ENCODE results near the gene WDR48. TPM values are rescaled to one million over a fixed set of nuclear protein-coding genes. Genes with fewer than 3 reads are reported as not detected.
A peak's percentile ranks its signal among the peaks of the same experiment; 100 is the strongest.

Gene WDR48
- total RNA-seq, 1 donor from 2014 or later = 33.6 TPM

DNA sequence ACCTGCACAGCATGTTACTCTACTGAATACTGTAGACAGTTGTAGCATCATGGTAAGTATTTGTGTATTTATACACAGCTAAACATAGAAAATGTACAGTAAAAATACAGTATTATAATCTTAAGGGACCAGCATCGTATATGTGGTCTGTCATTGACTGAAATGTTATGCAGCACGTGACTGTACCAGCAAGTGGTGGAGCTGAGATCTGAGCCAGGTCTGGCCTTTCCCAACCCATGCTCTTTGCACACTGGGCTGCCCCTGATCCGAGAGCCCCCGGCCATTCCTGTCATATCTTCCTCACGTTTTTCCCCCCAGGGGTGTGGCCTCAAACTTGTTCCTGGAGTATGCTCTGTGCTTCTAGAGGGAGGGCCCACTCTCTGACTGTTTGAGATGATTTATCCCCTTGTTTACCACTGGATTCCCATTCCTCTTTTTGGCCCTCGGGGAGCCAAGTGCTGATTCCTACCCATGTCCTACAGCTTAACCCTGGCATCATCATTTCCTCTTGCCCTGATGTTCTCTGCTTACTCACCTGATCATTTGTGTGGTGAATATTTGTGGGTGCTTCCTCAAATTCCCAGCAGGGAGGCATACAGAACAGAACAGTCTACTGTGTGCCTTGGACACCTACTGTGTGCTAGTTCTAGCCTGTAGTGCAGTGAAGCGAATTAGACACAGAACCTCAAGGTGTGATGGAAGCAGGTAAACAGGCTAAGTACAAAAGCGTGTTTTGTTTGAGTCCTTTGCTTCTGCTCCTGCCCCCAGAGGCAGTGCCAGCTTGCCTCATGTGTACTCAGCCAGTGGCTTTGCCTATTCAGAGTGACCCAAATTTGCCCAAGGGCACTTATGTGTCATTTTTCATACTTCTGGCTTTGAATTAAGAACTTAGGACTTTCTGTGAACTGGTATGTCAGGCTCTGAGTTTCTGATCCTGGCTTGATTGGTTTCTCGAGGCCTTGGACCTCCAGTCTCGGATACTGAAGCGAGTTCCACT, 80.6 kb downstream of the WDR48 start:
- Histone ChIP-seq H3K4me3 (no peak overlapping the region), H3K36me3 (peaks cover 6% of the 10 kb centered on the region), H3K27ac (replicated peaks) (no peak overlapping the region), H3K9me3 (replicated peaks) (no peaks in the 10 kb centered on the region), H3K4me1 (peaks cover 45% of the 10 kb centered on the region), H3K27me3 (ENCODE audit: low read depth) (no peaks in the 10 kb centered on the region)
- no peak for DNase-seq
- TF ChIP-seq, protein P1, sequence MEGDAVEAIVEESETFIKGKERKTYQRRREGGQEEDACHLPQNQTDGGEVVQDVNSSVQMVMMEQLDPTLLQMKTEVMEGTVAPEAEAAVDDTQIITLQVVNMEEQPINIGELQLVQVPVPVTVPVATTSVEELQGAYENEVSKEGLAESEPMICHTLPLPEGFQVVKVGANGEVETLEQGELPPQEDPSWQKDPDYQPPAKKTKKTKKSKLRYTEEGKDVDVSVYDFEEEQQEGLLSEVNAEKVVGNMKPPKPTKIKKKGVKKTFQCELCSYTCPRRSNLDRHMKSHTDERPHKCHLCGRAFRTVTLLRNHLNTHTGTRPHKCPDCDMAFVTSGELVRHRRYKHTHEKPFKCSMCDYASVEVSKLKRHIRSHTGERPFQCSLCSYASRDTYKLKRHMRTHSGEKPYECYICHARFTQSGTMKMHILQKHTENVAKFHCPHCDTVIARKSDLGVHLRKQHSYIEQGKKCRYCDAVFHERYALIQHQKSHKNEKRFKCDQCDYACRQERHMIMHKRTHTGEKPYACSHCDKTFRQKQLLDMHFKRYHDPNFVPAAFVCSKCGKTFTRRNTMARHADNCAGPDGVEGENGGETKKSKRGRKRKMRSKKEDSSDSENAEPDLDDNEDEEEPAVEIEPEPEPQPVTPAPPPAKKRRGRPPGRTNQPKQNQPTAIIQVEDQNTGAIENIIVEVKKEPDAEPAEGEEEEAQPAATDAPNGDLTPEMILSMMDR (IDR thresholded peaks at IDR 0.05; ENCODE audit: borderline replicate concordance) = no peak
- intact Hi-C loops (cut with micrococcal nuclease) = no loop called here

DNA sequence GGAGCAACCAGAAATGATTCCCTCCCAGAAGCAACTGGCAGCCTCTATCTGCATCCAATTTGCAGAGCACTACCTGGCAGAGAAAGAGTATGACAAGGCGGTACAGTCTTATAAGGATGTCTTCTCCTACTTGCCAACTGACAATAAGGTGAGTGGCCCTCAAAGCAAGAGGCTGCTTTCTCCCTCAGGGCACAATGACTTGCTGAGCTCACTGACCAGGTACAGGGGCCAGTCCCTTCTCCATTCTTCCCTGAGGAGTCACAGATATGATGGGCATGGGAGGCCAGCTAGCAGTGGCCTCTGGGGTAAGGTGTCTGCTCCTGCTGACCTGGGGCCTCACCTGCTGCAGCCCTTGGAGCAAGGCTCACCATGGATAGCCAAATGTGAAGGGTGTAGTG, 81.3 kb downstream of the WDR48 start:
- Histone ChIP-seq H3K4me1 (peaks cover 45% of the 10 kb centered on the region), H3K4me3 (no peak overlapping the region), H3K27ac (replicated peaks) (no peak overlapping the region), H3K36me3 (peaks cover 6% of the 10 kb centered on the region), H3K27me3 (ENCODE audit: low read depth) (no peaks in the 10 kb centered on the region), H3K9me3 (replicated peaks) (no peaks in the 10 kb centered on the region)
- DNase-seq = no peak
- intact Hi-C loops (cut with micrococcal nuclease) = no loop called here
- TF ChIP-seq, protein P1 (IDR thresholded peaks at IDR 0.05; ENCODE audit: borderline replicate concordance) = no peak

DNA sequence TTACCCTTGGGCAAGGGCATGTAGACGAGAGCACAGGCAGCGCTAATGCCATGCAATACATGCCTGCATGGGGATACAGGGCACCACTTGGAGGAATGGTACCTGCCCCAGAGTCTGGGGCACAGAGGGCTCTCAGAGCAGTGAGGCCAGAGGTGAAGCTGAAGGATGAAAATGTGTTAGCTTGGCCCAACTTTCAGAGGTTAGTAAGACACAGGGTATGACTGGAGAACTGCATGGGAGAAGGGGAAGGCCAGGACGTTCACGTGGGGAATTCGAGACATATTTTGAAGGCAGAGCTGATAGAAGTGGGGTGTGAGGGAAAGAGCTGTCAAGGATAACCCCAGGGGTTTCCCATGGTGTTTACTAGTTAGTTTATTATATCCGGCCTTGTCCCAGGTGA, 82.0 kb downstream of the WDR48 start:
- no peaks in the 10 kb centered on the region for H3K27me3 ChIP-seq (ENCODE audit: low read depth)
- H3K4me1 ChIP-seq = peaks cover 50% of the 10 kb centered on the region
- no peak for DNase-seq
- peaks cover 6% of the 10 kb centered on the region for H3K36me3 ChIP-seq
- H3K9me3 ChIP-seq (replicated peaks) = no peaks in the 10 kb centered on the region
- H3K4me3 ChIP-seq = no peak overlapping the region
- TF ChIP-seq, protein P1 (IDR thresholded peaks at IDR 0.05; ENCODE audit: borderline replicate concordance) = no peak
- intact Hi-C loops (cut with micrococcal nuclease) = no loop called here
- no peak overlapping the region for H3K27ac ChIP-seq (replicated peaks)

DNA sequence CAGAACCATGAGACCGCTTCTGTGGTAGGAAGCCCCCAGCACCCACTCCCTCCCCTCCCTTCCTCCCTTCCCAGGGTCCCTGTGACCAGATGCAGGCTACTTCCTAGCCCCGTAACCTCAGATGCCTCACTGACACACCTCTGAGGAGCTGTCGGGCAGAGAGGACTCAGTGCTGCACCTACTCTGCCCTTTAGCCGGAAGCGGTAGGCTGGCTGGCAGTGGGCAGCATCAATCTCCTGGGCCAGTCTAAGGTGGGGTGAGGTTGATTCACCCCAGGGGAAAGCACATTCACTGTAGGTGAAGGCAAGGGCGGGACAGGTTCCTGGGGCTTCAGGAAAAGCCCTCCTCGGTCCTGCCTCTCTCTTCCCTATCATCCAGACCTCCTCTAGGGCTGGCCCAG, 82.5 kb downstream of the WDR48 start:
- Histone ChIP-seq H3K36me3 (peaks cover 6% of the 10 kb centered on the region), H3K4me3 (no peak overlapping the region), H3K4me1 (peaks cover 55% of the 10 kb centered on the region), H3K27me3 (ENCODE audit: low read depth) (no peaks in the 10 kb centered on the region), H3K9me3 (replicated peaks) (no peaks in the 10 kb centered on the region), H3K27ac (replicated peaks) (peak overlapping the region; percentile 74)
- intact Hi-C loops (cut with micrococcal nuclease) = no loop called here
- TF ChIP-seq, protein P1 (IDR thresholded peaks at IDR 0.05; ENCODE audit: borderline replicate concordance) = no peak
- no peak for DNase-seq

DNA sequence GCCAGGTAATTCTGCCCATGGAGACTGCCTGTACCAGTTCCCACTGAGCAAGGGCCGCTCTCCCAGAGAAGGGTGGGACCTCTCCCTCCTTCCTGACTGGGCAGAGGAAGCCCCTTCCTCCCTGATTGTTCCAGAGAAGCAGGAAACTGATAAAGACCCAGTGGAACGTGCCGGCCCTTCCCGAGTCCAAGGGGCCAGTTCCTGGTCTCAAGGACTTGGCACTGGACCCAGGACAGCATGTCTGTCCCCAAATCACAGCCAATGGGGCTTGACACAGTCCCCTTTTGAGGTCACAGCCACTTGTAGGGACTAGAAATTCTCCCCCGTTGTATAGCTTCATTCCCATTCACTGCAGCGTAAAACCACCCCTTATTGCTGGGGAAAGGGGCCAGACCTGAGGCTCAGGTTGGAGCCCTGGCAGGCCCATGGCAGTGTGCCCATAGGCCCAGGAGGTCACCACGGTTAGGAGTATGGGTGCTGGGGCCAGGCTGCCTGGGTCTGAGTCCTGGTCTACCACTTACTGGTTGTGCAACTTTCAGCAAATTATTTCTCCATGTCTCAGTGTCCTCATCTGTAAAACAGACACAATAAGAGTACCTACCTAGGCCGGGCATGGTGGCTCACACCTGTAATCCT, 83.5 kb downstream of the WDR48 start:
- Histone ChIP-seq H3K36me3 (peaks cover 8% of the 10 kb centered on the region), H3K9me3 (replicated peaks) (no peaks in the 10 kb centered on the region), H3K4me3 (no peak overlapping the region), H3K4me1 (peaks cover 65% of the 10 kb centered on the region), H3K27ac (replicated peaks) (peak overlapping the region; percentile 74), H3K27me3 (ENCODE audit: low read depth) (no peaks in the 10 kb centered on the region)
- intact Hi-C loops (cut with micrococcal nuclease) = no loop called here
- TF ChIP-seq, protein P1 (IDR thresholded peaks at IDR 0.05; ENCODE audit: borderline replicate concordance) = no peak
- DNase-seq = peak; percentile 59
